Measurements from ENCODE around the gene SIL1.

SIL1 gene

DNA sequence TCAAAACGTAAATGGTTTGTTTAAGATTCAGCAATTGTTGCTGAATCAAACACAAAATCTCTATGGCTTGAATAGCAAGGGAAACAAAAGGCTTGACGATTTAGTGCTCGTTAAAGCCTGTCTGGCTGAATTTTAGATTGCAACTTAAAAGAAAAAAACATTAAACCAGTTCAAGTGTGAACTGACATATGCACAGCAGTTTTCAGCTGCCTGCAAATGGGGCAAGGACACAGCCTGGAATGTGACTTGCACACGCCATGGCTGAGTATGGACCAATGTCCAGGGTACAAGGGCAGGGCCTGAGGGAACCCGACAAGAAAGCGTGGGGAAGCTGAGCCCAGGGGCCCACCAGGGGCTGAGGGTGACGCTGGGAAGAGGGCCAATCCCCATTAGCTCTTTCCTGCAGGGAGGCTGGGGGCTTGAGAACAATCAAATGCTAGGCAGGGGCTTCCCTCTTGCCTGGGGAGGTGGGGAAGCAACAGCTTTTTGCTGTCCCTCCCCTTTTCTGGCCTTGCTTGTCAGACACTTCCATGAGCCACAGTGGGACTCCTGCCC lies 233.4 kb downstream of the SIL1 start:
- in situ Hi-C loops (cut with HindIII; ENCODE audit: low sequenced_read_pairs): no loop called here

DNA sequence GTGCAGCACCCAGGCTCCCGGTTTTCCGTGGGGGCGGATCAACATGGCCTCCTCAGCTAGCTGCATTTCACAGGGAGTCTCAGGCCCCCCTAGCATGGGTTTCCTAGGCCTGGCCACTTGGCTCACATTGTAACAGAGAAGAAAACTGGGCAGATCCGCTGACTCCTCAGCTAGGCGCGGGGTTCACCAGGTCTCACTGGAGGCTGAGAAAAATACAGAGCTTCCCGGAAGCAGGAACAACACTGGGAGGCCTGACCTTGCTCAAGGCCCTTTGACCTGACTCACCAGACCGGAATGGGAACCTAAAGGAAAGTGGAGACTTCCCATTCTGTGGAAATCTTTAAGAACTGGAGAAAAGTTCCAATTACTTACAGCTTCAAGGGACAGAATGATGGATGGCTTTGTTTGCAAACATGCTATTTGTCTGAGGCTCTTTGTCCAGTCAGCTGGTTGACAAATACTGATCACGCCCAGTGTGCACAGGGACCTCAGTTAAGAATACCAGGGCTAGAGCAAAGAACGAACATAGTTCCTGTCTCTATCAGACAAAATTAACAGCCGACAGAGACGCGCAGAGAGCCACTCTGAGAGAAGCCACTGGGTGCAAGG lies 234.3 kb downstream of the SIL1 start:
- in situ Hi-C loops (cut with HindIII; ENCODE audit: low sequenced_read_pairs): no loop called here

DNA sequence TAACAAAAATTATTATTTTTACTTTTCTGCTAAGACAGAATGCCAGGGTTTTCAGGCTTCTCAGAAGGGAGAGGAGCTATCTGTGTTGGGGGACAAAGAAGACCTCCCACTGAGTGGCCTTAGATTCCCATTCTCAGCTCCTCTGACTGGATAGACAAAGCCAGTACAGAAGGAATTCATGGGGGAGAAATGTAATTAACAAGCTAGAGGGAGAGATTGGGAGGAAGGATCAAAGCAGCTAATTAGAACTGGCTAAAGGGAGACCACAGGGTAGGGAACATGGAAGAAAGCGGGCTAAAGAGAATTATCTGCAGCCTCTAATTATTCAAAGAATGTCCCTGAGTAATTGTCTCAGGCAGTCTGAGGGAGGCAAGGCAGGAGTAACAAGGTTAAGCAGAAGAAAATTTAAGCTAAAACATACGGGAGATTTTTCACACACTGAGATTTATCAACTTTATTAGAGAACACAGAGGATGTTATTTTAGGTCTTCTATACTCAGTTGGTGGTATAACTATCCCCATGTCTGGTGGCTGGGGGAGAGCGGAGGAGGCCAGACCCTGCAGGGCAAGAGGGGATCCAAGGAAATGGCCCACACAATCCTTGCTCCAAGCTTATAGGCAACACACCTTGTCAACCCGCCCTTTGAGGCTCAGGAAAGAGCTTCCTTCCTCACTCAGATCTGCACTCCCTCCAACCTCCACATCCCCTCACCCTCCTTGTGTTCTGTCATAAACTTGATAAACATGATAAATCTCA lies 235.4 kb downstream of the SIL1 start:
- in situ Hi-C loops (cut with HindIII; ENCODE audit: low sequenced_read_pairs): no loop called here

DNA sequence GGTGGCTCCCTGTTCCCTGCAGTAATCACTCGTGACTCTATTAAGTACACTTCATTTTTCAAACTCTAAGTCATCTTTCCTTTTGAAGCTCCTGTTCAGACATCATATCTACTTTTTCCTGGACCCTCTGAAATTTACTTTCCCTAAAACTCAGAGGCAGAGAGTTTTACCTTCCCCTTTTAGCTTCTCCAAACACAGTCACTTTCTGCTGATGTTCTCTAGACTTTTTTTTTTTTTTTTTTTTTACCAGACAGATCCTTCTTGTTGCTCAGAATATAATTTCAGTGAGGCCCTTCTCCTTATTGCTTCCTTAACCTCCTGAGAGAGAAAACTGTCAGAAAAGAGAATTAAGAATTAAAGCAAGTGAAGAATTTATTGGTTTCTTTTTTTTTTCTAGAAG lies 236.4 kb downstream of the SIL1 start:
- in situ Hi-C loops (cut with HindIII; ENCODE audit: low sequenced_read_pairs): no loop called here

DNA sequence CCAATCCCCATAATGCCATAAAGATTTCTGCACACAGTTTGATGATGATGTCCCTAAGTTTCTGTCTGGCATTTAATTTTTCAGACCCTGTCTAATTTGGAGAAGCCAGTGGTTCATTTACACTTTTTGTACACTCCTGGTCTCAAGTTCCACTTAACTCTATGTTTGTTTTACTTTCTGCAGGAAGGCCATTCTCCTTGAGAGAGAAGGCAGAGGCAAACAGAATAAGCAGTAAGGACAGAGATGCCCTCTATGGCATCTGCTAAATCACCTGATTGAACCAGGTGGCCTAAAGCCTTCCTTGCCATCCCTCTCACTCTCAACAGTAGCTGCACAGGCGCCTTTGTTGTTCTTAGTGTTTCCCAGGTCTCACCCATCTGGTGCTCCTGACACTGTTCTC lies 236.9 kb downstream of the SIL1 start:
- in situ Hi-C loops (cut with HindIII; ENCODE audit: low sequenced_read_pairs): no loop called here

DNA sequence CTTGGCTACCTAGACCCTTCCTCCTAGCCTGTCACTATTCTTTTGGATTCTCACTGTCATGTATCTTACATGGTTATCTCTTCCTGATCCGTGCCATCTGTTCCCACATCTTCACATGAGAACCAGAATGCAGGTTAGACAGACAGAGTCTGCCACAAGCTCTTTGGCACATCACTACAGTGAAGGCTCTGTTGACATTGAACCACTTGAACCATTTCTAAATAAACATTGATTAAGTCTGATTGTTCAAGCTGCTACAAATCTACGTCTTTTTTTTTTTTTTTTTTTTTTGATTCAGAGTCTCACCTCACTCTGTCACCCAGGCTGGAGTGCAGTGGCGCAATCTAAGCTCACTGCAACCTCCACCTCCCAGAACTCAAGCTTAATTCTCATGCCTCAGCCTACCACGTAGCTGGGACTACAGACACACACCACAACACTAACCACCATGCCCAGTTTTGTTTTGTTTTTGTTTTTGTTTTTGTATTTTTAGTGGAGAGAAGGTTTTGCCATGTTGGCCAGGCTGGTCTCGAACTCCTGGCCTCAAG lies 237.9 kb downstream of the SIL1 start:
- in situ Hi-C loops (cut with HindIII; ENCODE audit: low sequenced_read_pairs): no loop called here

DNA sequence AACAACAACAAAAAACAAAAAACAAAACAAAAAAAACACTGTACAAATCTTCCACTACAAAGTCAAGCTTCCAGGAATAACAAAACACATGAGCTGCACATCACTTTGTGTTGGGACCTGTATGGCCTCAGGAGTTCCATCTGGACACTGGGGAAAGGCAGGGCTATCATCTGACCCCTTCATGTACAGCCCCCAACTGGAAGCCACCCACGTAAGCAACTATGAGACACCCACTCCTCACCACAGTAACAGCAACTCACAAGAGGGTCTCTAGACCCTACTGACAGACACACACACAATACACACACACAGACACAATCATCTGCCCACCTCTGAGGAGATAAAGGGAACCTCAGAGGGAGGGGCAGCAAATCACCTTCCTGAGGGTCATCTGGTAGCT lies 241.4 kb downstream of the SIL1 start:
- in situ Hi-C loops (cut with HindIII; ENCODE audit: low sequenced_read_pairs): no loop called here

DNA sequence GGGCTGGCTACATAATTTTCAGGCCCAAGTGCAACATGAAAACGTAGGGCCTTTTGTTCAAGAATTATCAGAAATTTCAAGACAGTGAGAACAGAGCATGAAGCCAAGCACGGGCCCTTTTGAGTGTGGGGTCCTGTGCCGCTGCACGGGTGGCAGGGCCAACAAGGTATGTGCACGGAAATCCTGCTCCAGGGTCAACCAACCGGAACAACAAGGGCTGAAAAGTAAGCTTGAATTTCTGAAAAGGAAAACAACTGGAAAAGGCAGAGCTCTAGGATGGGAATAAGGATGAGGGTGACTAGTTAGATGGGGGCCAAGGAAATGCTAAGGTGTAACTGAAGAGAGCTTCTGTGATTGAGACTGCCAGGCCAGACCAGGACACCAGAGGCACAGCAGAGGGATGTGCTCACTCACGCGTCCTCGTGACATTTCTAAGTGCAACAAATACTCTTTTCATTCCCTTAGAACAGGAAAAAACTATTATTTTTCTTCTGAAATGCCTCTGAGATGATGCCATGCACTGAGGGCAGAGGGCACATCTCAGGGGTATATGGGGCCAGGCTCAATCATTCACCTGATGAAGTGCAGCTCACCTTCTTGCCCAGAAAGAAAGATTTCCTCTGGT lies 242.4 kb downstream of the SIL1 start:
- in situ Hi-C loops (cut with HindIII; ENCODE audit: low sequenced_read_pairs): no loop called here

DNA sequence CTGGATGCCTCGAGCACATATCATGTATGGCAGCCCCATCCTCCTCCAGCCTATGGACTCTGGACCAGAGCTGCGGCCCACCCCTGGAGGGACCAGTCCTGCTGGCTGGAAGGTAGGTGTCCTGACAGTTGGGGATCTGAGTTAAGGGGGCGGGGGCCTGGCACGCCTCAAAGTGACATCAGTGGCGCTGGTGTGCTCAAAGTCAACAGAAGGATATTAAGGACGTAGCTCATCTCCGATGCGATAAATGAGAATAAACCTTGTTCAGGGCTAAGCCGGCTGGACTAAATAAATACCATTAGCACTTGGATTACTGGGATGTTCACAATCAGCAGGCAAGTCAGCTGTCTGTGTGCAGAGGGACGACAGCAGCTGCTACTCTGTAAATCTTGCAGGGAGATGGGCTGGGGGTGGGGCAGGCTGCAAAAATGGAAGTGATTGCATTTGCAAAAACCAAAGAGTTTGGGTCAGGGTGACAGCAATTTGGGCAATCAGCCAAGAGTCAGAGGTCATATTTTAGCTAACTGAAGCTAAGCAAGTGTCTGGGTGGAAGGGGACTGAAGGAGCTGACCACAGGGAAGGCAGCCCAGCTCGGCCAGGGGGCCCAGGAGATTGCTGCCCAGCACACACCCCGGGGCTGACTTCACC lies 243.0 kb downstream of the SIL1 start:
- in situ Hi-C loops (cut with HindIII; ENCODE audit: low sequenced_read_pairs): no loop called here

DNA sequence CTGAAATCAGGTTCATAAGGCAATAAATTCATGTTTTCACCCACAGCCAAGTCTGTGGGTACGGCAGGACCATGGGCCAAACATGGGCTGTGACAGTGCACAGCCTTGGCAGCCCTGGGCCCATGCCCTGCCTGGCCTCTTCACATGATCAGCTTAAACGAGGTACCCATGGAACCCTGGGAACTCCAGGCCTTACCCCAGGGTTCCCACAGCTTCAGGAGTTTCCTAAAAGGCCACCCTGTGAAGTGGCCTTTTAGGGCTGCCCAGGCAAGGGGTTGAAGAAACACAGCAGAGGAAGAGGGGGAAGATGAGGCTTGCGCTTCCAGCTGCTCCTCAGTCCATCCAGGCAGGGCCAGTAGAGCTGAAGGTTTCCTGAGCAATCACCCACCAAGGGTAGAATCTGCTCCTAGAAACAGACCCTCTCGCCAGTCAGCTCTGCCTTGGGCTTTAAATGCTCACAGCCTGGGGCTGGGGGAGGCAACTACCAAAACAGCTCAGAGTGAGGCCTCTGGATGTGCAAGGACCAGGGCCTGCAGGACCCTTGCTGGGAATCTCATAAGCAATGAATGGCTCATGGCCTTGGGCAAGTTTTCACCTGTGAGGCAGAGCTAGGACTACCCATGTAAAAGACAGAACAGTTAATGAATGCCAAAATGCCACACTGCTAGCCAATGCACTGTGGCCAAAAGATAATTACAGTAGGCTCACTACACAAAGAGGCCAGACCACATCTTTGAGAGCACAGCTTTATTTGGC lies 243.7 kb downstream of the SIL1 start:
- in situ Hi-C loops (cut with HindIII; ENCODE audit: low sequenced_read_pairs): no loop called here

DNA sequence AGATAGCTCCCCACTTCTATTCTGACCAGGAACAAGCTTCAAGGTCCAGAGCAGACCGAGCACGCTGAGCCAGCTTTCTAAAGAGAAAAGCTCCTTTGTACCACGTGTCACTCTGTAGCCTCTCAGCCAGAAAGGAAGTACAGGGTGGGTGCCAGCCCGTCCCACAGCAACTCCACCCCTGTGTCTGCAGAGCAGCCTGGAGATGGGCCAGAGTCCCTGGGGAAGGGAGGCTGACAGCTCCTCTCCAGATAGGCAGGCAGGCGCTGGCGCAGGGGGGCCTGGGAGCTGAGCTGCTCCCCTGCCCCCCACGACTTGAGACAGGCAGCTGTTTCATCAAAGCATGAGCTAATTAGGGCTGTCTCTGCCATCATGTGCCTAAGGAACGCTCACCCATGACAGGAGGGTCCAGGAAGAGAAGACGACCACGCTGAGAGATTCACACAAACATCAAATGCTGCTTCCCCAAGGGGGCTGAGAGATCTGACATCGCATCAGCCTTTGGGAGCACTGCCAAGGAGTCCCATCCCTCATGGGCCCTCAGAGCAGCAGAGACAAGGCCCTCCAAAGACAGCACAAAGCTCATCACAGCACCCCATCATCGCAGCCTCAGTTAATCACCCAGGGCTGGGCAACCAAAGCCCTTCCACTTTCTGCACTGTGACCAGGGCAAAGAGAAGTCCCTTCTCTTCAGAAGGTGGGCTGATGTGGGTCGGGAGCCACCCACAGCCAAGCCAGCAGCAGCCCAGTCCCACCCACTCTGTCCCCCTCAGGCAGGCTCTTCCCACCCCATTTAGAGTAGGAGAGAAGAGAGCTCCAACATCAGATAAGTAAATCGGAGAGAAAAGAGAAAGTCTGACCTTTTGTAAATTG lies 244.5 kb downstream of the SIL1 start:
- in situ Hi-C loops (cut with HindIII; ENCODE audit: low sequenced_read_pairs): no loop called here

DNA sequence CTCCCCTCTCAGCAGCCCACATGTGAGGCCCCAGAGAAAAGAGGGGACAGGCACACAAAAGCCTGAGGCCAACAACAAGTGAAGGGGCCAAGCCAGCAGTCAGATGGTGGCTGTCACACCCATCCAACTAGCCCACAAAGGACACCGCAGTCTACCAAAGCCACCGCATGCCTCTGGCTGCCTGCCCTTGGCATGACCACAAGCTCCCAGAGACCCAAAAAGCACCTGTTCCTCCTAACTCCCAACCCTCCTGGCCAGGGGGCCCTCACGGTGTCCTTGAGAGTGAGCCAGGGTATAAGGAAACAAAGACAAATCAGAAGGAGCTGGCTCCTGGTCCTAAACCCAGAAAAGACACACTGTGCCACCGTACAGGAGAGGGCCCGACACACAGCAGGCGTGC lies 245.2 kb downstream of the SIL1 start:
- in situ Hi-C loops (cut with HindIII; ENCODE audit: low sequenced_read_pairs): no loop called here

DNA sequence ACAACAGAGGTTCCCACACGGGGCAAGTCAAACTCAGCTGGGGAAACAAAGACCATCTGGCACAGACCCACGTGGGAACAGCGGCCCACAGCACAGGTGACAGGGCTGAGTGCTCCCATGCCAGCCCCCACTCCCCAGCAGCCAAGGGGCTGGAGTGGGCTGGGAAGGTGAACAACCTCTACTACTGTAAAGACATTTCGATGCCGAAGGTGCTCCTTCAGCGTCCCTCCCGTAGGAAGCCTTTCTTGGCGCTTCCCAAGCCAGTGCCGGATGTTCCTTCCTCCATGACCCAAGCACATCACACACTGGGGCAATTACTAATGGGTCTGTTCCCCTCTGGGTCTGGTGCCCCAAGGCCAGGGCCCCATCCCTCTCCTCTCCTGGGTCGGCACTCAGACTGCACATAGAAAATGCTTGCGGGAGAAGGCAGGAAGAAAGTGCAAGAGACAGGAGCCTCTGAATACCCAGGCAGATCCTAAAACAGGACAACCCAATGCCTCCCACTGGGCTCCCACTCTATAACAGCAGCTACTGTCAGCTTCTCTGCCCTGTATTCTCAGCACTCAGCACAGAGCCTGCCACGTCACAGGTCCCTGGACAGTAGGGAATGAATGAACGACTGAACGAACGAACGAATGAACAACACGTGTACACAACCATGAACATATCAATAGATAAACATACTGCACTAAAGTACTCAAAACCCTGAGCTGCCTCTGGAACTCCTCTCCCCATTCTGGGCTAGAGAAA lies 246.0 kb downstream of the SIL1 start:
- in situ Hi-C loops (cut with HindIII; ENCODE audit: low sequenced_read_pairs): no loop called here

DNA sequence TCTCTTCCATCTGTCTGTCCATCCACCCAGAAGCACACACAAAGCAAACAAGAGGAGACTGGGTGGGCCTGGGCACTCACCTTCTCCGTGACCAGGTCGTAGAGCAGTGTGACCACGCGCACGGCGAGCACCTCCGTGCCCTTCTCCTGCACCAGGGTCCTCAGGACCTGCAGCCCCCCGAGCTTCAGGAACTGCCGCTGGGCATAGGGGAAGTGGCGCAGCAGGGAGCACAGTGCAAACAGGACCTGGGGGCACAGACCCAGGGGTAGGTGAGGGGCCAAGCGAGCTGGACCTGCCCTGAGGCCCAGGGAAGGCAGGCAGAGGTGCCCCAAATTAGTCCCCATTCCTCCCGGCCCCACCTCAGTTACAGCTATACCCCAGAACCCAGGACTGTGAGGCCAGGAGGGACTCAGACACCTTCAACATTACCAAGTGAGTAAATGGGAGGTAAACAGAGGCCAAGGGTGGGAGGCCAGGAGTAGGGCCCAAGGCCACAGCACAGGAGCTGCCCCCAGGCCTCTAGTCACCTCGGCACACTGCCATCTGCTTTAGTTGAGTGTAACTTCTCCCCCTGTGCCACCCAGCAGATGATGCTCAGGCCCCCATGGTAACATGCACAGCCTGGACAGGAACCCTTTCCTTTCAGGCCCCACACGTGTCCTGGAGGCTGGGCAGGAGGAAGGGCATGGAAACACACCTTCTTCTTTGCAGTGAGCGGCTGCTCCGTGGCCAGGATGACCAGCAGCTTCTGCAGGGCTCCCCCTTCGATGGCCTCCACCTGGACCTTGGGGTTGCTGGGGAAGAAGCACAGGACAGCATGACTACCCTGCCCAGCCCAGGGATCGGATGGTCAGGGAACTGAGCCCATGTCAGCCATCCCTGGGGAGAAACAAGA lies 246.8 kb downstream of the SIL1 start:
- in situ Hi-C loops (cut with HindIII; ENCODE audit: low sequenced_read_pairs): no loop called here

DNA sequence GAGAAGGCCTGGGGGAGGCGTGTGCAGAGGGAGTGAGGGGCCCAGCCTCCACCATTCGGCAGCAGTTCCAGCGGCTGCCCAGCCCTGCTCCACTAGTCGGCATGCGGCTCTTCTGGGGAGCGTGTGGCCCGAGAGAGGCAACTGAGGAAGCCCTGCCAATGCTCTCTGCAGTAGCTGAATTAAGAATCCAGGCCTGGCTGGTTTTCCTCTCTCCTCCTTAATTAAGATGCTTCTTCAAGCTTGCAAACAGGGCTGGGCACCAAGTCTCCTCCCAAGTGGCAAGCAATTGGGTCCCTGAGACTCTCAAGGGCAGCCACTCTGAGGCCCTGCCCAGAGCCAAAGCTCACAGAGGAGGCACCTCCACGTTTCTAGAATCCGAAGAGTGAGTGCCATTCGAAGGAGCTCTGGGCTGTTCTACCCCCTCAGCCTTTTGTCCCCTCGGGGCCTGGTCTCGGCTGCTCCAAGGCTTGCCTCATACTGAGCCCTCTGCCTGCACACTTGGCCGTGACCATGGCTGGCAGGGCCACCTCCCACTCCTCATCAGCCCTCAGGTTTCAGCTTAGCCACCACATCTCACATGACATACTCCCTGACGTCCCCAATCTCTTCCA lies 247.6 kb downstream of the SIL1 start:
- in situ Hi-C loops (cut with HindIII; ENCODE audit: low sequenced_read_pairs): no loop called here

DNA sequence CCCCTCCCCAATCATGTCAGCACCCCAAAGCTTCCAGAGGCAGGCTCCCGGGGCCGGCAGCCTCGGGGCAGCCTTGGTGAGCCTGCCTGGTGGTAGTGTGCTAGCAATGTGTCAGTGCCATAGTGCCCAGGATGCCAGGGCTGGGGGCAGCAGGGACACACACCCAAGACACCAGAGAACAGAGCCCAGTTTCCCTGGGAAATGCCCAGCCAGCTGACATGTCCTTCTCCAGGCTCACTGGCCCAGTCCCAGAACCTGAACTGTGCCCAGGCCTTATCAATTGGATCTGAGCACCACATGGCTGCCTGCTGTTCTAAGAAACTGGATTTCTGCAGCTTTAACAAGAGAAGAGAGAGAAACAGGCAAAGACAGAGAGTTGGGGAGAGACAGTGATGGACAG lies 248.2 kb downstream of the SIL1 start:
- in situ Hi-C loops (cut with HindIII; ENCODE audit: low sequenced_read_pairs): no loop called here

DNA sequence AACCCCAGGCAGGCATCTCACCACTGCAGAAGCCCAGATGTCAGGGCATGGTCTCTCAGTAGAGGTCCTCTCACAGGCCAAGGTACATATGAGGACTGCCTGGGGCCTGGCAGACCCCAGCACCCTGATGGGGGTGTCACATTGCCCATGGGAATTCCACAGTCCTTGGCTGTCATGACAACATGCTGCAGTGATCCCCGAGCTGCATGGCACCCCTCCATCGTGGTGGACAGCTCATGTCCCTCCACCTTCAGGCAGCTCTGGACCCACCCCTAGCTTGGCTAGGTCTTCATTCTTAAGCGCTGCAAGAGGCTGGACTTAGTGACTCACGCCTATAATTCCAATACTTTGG lies 249.0 kb downstream of the SIL1 start:
- in situ Hi-C loops (cut with HindIII; ENCODE audit: low sequenced_read_pairs): no loop called here

Data from DLD1 (cell line).